Effector memory CD4-positive, alpha-beta T cell (primary cell): ENCODE results near the gene RAE1.

ENCODE experiments used
- DNase-seq, 3 donors: peaks; one replicate each; pipeline ENCODE4 v3.0.0-alpha.2; 2020
- H3K27ac ChIP-seq: 2 replicates; pipeline ENCODE4 v1.7.0; 2013; ENCODE audit warnings: mild to moderate bottlenecking, low read length, moderate library complexity; ENCODE audit not compliant: insufficient read depth, poor library complexity, severe bottlenecking
- H3K27me3 ChIP-seq: replicated peaks from 2 replicates; pipeline ENCODE4 v1.7.0; 2013; ENCODE audit warnings: mild to moderate bottlenecking, low read length; ENCODE audit not compliant: insufficient read depth, control insufficient read depth, poor library complexity, severe bottlenecking
- H3K36me3 ChIP-seq: 2 replicates; pipeline ENCODE4 v1.7.0; 2013; ENCODE audit warnings: mild to moderate bottlenecking, low read length, moderate library complexity; ENCODE audit not compliant: control insufficient read depth, insufficient read depth
- H3K4me1 ChIP-seq: 2 replicates; pipeline ENCODE4 v1.7.0; 2013; ENCODE audit warnings: low read length, mild to moderate bottlenecking; ENCODE audit not compliant: control insufficient read depth, insufficient read depth, poor library complexity, severe bottlenecking
- H3K4me3 ChIP-seq: 2 replicates; pipeline ENCODE4 v1.7.0; 2013; ENCODE audit warnings: low read length, low read depth, mild to moderate bottlenecking; ENCODE audit not compliant: insufficient read depth, poor library complexity, severe bottlenecking
- H3K9me3 ChIP-seq: 2 replicates; pipeline ENCODE4 v1.7.0; 2013; ENCODE audit warnings: mild to moderate bottlenecking, low read length, moderate library complexity; ENCODE audit not compliant: control insufficient read depth
- total RNA-seq, 3 donors: gene quantifications; one replicate each; lab custom pipeline; 2026; lab: John Stamatoyannopoulos, UW

Gene RAE1, protein sequence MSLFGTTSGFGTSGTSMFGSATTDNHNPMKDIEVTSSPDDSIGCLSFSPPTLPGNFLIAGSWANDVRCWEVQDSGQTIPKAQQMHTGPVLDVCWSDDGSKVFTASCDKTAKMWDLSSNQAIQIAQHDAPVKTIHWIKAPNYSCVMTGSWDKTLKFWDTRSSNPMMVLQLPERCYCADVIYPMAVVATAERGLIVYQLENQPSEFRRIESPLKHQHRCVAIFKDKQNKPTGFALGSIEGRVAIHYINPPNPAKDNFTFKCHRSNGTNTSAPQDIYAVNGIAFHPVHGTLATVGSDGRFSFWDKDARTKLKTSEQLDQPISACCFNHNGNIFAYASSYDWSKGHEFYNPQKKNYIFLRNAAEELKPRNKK
- total RNA-seq: 29.8 to 45.3 (median 35.8) reads per million in 3 donors

DNA sequence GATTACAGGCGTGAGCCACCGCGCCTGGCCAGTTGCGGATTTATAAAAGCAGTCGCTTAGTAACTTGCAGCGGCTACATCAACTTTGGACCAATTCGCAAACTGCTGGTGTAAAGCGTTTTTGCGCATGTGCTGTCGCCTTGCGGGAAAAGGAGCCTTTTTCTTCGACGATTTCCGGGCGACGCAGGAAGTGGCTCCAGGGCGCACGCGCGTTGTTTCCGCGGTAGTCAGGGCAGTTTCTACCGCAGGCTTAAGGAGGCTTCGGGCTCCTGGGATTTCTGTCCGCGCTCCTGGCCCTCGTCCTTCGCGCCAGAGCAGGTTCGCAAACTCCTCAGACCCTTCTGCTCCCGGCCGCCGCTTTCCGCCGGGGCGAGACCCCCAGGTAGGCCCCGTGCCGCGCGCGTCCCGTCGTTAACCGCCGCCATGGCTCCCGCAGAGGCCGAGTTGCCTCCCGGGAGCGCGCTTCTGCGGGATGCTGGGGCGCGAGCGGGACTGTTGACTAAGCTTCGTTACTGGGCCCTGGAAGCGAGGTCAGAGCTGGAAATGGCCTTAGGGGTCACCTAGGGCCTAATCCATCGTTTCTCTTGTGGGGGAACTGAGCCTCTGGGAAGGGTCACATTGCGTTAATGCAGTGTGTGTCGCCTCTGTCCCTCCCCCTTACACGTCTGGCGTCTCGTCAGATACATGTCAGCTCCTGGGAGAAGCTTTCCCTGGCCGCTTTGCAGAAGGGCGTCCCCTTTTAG is at the start of gene RAE1:
RAE1 (plus strand) TSS at position 214 of the 742 bp plus-strand sequence. CDS start 2,784 bp downstream, outside the sequence.
- Histone ChIP-seq H3K9me3 (no peaks in the 10 kb centered on the region), H3K36me3 (no peaks in the 10 kb centered on the region), H3K27me3 (no peaks in the 10 kb centered on the region), H3K4me3 (peak within 1 kb of the TSS; percentile 81), H3K27ac (peak within 1 kb of the TSS; percentile 84), H3K4me1 (peaks cover 7% of the 10 kb centered on the region)
- DNase-seq: peak; percentile 80 to 88 (median 83)

DNA sequence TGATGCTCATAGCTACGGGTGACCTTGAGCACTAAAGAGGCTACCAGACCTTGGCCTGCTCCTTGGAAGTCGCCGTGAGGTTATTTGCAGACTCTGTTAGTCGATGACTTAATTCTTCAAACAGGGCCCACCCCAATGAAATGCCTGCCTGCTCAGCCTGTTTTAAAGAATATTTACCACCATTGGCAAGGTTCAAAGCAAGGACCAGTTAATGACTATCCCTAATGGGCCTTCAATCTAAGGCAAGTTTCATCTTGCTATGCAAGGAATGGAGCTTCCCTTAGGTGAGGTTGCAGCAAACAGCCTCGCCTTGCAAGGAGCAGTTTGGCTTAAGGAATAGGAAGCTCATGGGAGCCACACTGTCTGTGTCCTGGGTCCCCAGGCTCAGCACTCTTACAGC is 44.3 kb upstream of the RAE1 start:
- Histone ChIP-seq H3K9me3 (no peaks in the 10 kb centered on the region), H3K36me3 (no peaks in the 10 kb centered on the region), H3K4me3 (no peak overlapping the region), H3K4me1 (no peaks in the 10 kb centered on the region), H3K27me3 (peaks cover 4% of the 10 kb centered on the region), H3K27ac (no peak overlapping the region)
- DNase-seq: no peak

GRCh38 chr20:57308451-57309271 is 42.4 kb upstream of the RAE1 start:
- peaks cover 4% of the 10 kb centered on the region for H3K27me3 ChIP-seq
- no peaks in the 10 kb centered on the region for H3K9me3 ChIP-seq
- no peak overlapping the region for H3K27ac ChIP-seq
- H3K4me3 ChIP-seq: no peak overlapping the region
- no peaks in the 10 kb centered on the region for H3K4me1 ChIP-seq
- H3K36me3 ChIP-seq: no peaks in the 10 kb centered on the region
- DNase-seq: no peak

- H3K27ac ChIP-seq: no peak overlapping the region
- H3K36me3 ChIP-seq: no peaks in the 10 kb centered on the region
- no peak overlapping the region for H3K4me3 ChIP-seq
- no peaks in the 10 kb centered on the region for H3K9me3 ChIP-seq
- peaks cover 9% of the 10 kb centered on the region for H3K27me3 ChIP-seq
- DNase-seq: no peak
- H3K4me1 ChIP-seq: no peaks in the 10 kb centered on the region
Observed at GRCh38 chr20:57309544-57310115, 41.4 kb upstream of the RAE1 start.

DNA sequence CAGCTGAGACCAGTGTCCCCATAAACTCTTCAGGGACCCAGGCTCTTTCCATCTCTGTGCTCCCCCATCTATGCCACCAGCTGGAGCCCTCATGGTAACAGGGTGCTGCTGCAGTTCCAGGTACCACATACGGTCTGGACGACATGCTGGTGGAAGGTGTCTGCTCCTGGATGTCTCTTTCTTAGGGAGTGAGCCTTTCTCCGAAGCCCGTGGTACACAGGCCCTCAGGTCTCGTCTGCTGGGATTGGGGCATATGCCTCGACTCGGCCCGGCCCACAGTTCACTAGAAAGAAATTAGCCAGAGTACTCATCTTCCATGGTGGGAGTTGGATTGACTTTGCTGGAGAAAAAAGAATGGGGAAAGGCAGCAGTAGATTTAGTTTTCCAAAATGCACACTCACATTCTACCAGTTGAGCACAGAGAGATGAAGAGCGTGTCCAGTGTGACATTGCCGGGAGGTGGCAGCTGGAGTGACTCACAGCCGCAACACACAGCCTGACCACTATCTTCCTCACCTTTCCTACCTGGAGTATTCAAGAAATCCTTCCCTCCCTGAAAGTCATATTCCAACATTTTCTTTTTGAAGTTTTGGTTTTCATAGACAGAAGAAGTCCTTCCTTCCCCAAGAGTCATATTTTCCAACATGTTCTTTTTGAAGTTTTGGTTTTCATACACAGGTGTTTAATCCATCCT is 40.1 kb upstream of the RAE1 start:
- Histone ChIP-seq H3K36me3 (no peaks in the 10 kb centered on the region), H3K27ac (no peak overlapping the region), H3K9me3 (no peaks in the 10 kb centered on the region), H3K4me1 (no peaks in the 10 kb centered on the region), H3K4me3 (no peak overlapping the region), H3K27me3 (peaks cover 9% of the 10 kb centered on the region)
- no peak for DNase-seq

DNA sequence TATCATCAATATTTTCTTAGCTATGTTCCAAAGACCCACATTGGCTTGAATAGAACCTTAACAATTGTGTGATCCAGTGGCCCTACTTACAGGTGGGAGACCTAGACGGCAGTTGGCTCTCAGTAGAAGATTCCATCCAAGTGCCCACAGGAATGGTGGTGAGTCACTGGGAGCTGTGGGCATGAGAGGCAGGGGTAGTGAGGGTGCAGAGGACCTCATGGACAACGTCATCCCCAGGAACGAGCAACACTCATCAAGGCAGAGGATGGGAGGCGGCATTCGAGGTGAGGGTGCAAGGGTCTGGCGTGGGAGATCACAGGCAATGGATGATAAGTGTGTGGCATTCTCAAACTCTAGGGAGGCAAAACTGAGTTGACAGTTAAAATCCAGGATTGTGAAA is 38.9 kb upstream of the RAE1 start:
- Histone ChIP-seq H3K4me1 (no peaks in the 10 kb centered on the region), H3K9me3 (no peaks in the 10 kb centered on the region), H3K36me3 (no peaks in the 10 kb centered on the region), H3K27ac (no peak overlapping the region), H3K27me3 (peaks cover 9% of the 10 kb centered on the region), H3K4me3 (no peak overlapping the region)
- no peak for DNase-seq

DNA sequence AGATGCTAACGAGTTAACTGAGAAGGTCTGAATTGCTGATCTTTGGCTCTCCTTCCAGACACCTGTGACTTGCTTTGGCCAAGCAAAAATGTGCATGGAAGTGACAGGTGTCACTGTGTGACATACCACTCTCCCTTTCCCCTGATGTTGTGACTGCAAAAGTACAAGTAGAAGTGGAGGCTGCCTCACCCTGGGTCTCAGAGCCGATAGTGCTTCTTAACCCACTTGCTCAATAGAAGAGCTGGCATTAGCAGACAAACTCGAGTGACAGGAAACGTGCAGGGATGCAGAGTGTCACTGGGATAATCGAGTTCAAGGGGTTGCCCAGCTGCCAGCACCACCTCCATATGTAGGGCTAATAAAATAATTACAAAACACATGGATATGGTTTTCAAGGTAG is 37.8 kb upstream of the RAE1 start:
- H3K27me3 ChIP-seq: peaks cover 5% of the 10 kb centered on the region
- no peak for DNase-seq

GRCh38 chr20:57313951-57314350 is 37.1 kb upstream of the RAE1 start:
- H3K27me3 ChIP-seq: peaks cover 5% of the 10 kb centered on the region
- no peak for DNase-seq
- no peak overlapping the region for H3K4me3 ChIP-seq
- H3K4me1 ChIP-seq: no peaks in the 10 kb centered on the region
- no peaks in the 10 kb centered on the region for H3K36me3 ChIP-seq
- H3K9me3 ChIP-seq: no peaks in the 10 kb centered on the region
- H3K27ac ChIP-seq: no peak overlapping the region

More for the DNA sequence above, 37.8 kb upstream of the RAE1 start:
- H3K9me3 ChIP-seq: no peaks in the 10 kb centered on the region
- H3K36me3 ChIP-seq: no peaks in the 10 kb centered on the region
- no peak overlapping the region for H3K27ac ChIP-seq
- H3K4me3 ChIP-seq: no peak overlapping the region
- H3K4me1 ChIP-seq: no peaks in the 10 kb centered on the region
